Astrocyte (in vitro differentiated cells and primary cell): ENCODE measurements around the gene GIGYF1. TPM values are rescaled to one million over a fixed set of nuclear protein-coding genes. Genes with fewer than 3 reads are reported as not detected.

ENCODE experiments used
- DNase-seq: peaks from one replicate; pipeline ENCODE4 v3.0.0-alpha.2; 2010; ENCODE audit warnings: low read depth
- FAIRE-seq: peaks from 2 replicates; lab custom pipeline; 2011; peaks lifted over from hg19 to GRCh38; lab: Jason Lieb, UNC
- H2AFZ ChIP-seq: 2 replicates; pipeline ENCODE4 v1.6.0; 2012; ENCODE audit warnings: low read depth, low read length, inconsistent platforms
- H3K27ac ChIP-seq: 2 replicates; pipeline ENCODE4 v1.5.1; 2011; ENCODE audit warnings: low read depth, low read length, inconsistent platforms
- H3K27me3 ChIP-seq: 2 replicates; pipeline ENCODE4 v1.6.0; 2011; ENCODE audit warnings: low read length, inconsistent platforms; ENCODE audit not compliant: insufficient read depth
- H3K36me3 ChIP-seq: 2 replicates; pipeline ENCODE4 v1.5.1; 2011; ENCODE audit warnings: low read length, inconsistent platforms; ENCODE audit not compliant: insufficient read depth
- H3K4me1 ChIP-seq: 2 replicates; pipeline ENCODE4 v1.5.1; 2011; ENCODE audit warnings: low read length, inconsistent platforms; ENCODE audit not compliant: insufficient read depth
- H3K4me2 ChIP-seq: 2 replicates; pipeline ENCODE4 v1.6.0; 2012; ENCODE audit warnings: low read length, inconsistent platforms
- H3K4me3 ChIP-seq: 2 replicates; pipeline ENCODE4 v1.5.1; 2011; ENCODE audit warnings: low read depth, mild to moderate bottlenecking, low read length, inconsistent platforms; ENCODE audit not compliant: insufficient read depth
- H3K79me2 ChIP-seq: 2 replicates; pipeline ENCODE4 v1.6.0; 2012; ENCODE audit warnings: mild to moderate bottlenecking, low read length, inconsistent platforms; ENCODE audit not compliant: insufficient read depth
- H3K9ac ChIP-seq: 2 replicates; pipeline ENCODE4 v1.6.0; 2012; ENCODE audit warnings: mild to moderate bottlenecking, low read length, inconsistent platforms
- H3K9me3 ChIP-seq: 2 replicates; pipeline ENCODE4 v1.5.1; 2012; ENCODE audit warnings: low read depth, mild to moderate bottlenecking, low read length, inconsistent platforms; ENCODE audit not compliant: insufficient read depth
- H4K20me1 ChIP-seq: 2 replicates; pipeline ENCODE4 v1.6.0; 2012; ENCODE audit warnings: low read length, inconsistent platforms; ENCODE audit not compliant: insufficient read depth
- H3K27ac Mint-ChIP-seq: one replicate; pipeline ENCODE4 v1.8.0; 2021; ENCODE audit warnings: mild to moderate bottlenecking, mixed read lengths; ENCODE audit not compliant: unreplicated experiment
- H3K27me3 Mint-ChIP-seq: one replicate; pipeline ENCODE4 v1.8.0; 2021; ENCODE audit warnings: low read depth, mixed read lengths; ENCODE audit not compliant: unreplicated experiment
- H3K36me3 Mint-ChIP-seq: one replicate; pipeline ENCODE4 v1.8.0; 2021; ENCODE audit warnings: low read depth, mixed read lengths; ENCODE audit not compliant: unreplicated experiment
- H3K4me1 Mint-ChIP-seq: one replicate; pipeline ENCODE4 v1.8.0; 2021; ENCODE audit warnings: low read depth, mixed read lengths; ENCODE audit not compliant: unreplicated experiment
- H3K4me3 Mint-ChIP-seq: one replicate; pipeline ENCODE4 v1.8.0; 2021; ENCODE audit warnings: mild to moderate bottlenecking, moderate library complexity, mixed read lengths; ENCODE audit not compliant: unreplicated experiment
- H3K9me3 Mint-ChIP-seq: one replicate; pipeline ENCODE4 v1.8.0; 2021; ENCODE audit warnings: mild to moderate bottlenecking, mixed read lengths; ENCODE audit not compliant: unreplicated experiment
- EZH2 ChIP-seq: IDR thresholded peaks from 2 replicates; pipeline ENCODE4 v1.6.1; 2012; ENCODE audit warnings: mild to moderate bottlenecking, low read length, inconsistent platforms; ENCODE audit not compliant: insufficient read depth
- total RNA-seq: library from RNA; stranded (reverse); gene quantifications from 2 replicates; pipeline ENCODE4 v1.2.1, GENCODE V29; 2021
- TF ChIP-seq, protein P1 (sequence below): IDR thresholded peaks from 2 replicates; pipeline ENCODE4 v1.5.1; 2011; ENCODE audit warnings: low read depth, mild to moderate bottlenecking, inconsistent platforms, low read length, moderate library complexity; ENCODE audit not compliant: insufficient read depth

GIGYF1 gene
- total RNA-seq, 1 donor from 2014 or later = 23.2 TPM

DNA sequence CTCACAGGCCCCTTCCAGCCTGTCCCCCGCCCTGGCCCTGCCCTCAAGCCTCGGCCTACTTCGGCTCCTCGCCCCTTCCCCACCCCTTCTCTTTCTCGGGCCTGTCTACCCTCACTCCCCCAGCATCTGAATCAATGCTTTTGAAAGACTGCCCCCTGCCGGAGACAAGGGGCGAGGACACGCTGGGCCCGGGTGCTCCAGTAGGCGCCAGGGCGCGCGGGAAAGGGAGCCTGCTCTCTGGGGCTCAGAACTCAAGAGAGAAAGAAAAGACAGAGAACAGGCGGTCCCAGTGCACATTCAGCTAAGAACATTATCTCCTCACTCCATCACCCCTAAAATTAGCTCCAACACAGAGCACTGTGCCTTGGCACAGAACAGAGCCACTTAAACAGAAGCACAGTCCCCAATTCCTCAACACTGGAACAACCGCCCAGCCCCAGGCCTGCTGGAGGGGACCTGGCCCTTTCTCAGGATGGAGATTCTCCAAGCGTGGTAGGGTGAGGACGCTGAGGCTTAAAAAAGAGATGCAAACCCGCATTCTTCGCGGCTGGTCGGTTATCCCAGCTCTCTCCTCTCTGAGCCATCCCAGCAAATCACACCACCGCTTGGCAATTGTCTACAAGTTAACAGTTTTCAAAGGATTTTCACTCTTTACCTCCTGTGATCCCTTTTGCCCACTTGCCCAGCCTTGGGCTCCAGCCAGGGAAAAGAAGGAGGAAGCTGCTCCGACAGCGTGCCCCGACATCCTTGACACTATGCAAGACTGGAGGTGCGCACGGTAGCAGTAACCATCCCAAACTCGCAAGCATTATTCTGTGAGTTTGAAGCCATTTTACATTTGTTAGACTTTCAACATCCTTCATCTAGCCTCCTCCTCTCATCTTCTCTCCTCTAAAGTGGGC, 2.1 kb downstream of the GIGYF1 start:
- H3K4me3 ChIP-seq = peak overlapping the region; percentile 78

DNA sequence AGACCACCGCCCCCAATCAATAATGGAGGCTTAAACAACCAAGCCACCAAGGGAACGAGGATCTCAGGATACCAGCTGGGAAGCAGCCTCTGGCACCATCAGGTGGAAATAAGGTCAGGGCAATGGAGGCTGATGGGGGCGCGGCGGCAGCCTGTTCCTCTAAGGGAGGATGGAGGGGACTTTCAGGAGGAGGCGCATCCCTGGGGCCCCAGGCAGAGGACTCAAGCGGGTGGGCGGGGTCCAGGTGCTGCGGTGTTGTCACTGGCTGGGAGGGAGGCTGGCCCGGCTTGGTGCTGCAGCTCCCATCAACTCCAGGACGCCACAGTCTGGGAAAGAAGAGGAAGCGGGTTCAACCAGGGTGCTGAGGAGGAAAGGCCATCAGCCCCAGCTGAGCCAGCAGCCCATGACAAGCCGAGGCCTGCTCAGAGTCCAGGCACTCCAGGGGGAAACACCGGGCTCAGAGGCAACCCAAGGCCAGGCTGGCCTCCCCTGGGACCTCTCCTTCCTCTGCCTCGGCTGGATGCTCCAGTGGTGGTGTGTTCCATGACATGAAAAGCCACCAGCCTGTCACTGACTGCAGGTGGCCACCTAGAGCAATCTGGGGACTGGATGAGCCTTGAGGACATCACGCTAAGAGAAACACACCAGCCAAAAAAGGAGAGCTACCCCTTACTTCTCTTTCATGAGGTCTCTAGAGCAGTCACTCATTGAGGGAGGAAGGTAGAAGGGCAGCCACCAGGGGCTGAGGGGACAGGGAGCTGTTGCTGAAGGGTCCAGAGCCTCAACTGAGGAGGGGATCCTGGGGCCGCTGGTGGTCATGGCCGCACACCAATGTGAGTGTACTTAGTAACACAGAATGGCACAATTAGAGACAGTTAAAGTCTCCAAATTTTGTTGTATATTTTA, 4.6 kb downstream of the GIGYF1 start:
- FAIRE-seq (no peak), DNase-seq (no peak)
- Histone ChIP-seq H3K9me3 (no peaks in the 10 kb centered on the region), H4K20me1 (peaks cover 59% of the 10 kb centered on the region), H3K27ac (no peak overlapping the region), H3K4me2 (no peak overlapping the region), H3K9ac (no peak overlapping the region), H2AFZ (no peak overlapping the region), H3K4me3 (no peak overlapping the region), H3K79me2 (peaks cover 54% of the 10 kb centered on the region), H3K36me3 (peaks cover 5% of the 10 kb centered on the region), H3K4me1 (peaks cover 28% of the 10 kb centered on the region), H3K27me3 (no peaks in the 10 kb centered on the region)
- peaks cover 2% of the 10 kb centered on the region for H3K9me3 Mint-ChIP-seq
- peaks cover 12% of the 10 kb centered on the region for H3K4me1 Mint-ChIP-seq
- TF ChIP-seq EZH2 = no peak
- TF ChIP-seq, protein P1, sequence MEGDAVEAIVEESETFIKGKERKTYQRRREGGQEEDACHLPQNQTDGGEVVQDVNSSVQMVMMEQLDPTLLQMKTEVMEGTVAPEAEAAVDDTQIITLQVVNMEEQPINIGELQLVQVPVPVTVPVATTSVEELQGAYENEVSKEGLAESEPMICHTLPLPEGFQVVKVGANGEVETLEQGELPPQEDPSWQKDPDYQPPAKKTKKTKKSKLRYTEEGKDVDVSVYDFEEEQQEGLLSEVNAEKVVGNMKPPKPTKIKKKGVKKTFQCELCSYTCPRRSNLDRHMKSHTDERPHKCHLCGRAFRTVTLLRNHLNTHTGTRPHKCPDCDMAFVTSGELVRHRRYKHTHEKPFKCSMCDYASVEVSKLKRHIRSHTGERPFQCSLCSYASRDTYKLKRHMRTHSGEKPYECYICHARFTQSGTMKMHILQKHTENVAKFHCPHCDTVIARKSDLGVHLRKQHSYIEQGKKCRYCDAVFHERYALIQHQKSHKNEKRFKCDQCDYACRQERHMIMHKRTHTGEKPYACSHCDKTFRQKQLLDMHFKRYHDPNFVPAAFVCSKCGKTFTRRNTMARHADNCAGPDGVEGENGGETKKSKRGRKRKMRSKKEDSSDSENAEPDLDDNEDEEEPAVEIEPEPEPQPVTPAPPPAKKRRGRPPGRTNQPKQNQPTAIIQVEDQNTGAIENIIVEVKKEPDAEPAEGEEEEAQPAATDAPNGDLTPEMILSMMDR = no peak
- peak overlapping the region; percentile 60 for H3K4me3 Mint-ChIP-seq
- no peaks in the 10 kb centered on the region for H3K27me3 Mint-ChIP-seq
- H3K27ac Mint-ChIP-seq = peak overlapping the region; percentile 72
- H3K36me3 Mint-ChIP-seq = peaks cover 5% of the 10 kb centered on the region

More for the DNA sequence above, 2.1 kb downstream of the GIGYF1 start:
- peak overlapping the region; percentile 98 for H3K4me2 ChIP-seq
- TF ChIP-seq, protein P1 = peak; percentile 64
- TF ChIP-seq EZH2 = no peak
- H3K27me3 Mint-ChIP-seq = peaks cover 4% of the 10 kb centered on the region
- H4K20me1 ChIP-seq = peaks cover 55% of the 10 kb centered on the region
- peaks cover 2% of the 10 kb centered on the region for H3K9me3 Mint-ChIP-seq
- no peaks in the 10 kb centered on the region for H3K36me3 ChIP-seq
- peaks cover 5% of the 10 kb centered on the region for H3K36me3 Mint-ChIP-seq
- H3K4me1 Mint-ChIP-seq = peaks cover 12% of the 10 kb centered on the region
- peaks cover 28% of the 10 kb centered on the region for H3K4me1 ChIP-seq
- no peaks in the 10 kb centered on the region for H3K27me3 ChIP-seq
- peak overlapping the region; percentile 42 for H3K27ac Mint-ChIP-seq
- H3K9me3 ChIP-seq = no peaks in the 10 kb centered on the region
- H3K79me2 ChIP-seq = peaks cover 54% of the 10 kb centered on the region
- DNase-seq = peak; percentile 25
- no peak for FAIRE-seq
- H3K27ac ChIP-seq = no peak overlapping the region
- peak overlapping the region; percentile 87 for H3K9ac ChIP-seq
- H3K4me3 Mint-ChIP-seq = peak overlapping the region; percentile 97
- no peak overlapping the region for H2AFZ ChIP-seq
